ENCODE results near the gene FAM240B.

Gene FAM240B

GRCh38 chr9:38697776-38698300 is 22.1 kb downstream of the FAM240B start:
- no peak for DNase-seq

DNA sequence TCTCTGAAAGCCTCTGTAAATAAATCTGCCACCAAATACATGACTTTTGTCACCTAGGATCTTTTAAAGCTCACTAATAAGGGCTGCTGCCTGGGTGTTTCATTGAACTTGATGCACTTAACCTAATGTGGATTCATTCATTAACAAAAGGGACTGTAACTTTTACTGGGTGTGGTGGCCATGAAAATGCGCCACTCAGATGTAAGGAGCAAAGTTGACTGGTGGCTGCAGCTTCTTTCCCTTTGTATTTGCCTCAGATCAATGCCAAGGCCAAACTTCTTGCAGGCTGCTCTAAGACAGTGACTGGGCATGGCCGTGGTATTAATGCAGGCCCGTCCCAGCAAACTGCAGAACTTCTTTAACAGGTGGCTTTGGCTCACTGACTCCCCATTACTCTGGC is 22.9 kb downstream of the FAM240B start:
- DNase-seq, result no peak

DNA sequence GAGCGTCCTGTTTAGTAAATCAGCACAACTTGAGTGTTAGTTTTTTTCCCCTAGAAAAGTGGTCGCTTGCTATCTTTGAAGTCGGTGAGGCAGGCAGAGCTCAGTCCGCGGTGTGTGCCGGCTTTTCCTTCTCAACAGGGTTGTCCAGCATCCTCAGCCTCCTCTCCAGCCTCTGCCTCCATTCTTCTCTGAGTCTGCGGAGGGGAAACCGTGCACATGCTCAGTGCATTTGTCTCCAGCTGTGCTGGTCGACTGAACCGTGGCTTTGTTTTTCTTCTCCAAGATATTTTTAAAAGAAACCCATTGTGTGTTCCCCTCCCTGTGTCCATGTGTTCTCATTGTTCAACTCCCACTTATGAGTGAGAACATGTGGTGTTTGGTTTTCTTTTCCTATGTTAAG is 25.3 kb downstream of the FAM240B start:
- DNase-seq, result no peak

DNA sequence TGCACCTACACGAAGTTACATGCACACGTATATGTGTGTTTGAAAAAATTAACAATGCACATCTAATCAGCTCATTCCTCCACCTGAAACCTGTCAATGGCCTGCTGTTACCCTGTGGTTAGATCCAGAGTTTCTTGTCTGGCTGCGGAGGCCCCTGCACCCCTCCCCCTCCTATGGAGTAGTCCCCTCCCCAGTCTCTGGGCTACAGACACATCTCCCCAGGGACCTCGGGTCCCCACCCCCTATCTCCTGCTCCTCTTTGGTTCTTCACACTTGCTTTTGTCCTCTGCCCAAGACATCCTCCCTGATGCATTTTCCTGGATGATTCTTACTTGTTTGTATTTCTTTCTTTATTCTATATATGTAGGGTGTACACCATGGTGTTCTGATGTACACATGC is 27.2 kb downstream of the FAM240B start:
- DNase-seq, result no peak

GRCh38 chr9:38690574-38690973 is 29.4 kb downstream of the FAM240B start:
- DNase-seq, result no peak

GRCh38 chr9:38689678-38690077 is 30.3 kb downstream of the FAM240B start:
- no peak for DNase-seq

GRCh38 chr9:38687992-38688391 is 31.9 kb downstream of the FAM240B start:
- DNase-seq, result no peak

DNA sequence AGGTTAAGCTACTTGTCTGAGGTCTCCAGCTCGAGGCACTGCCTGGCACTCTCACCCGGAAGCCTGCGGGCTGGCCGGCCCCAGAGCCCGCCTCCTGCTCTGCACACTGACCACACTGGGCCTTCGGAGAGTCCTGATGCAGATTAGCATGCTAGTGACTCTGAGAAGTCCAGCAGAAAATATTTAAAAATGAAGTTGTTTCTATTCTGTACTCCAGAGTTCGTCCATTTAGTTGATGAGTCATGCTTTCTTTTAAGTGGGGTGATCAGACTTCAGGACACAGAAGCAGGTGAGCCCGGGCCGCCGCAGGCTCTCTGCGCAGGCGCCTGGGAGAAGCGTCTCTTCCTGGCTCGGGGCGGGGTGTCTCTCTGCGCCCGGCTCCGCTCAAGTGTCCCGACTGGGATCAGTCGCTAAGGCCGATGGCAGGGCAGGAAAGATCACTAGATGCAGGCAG is 32.5 kb downstream of the FAM240B start:
- peak; percentile 30 for DNase-seq

- DNase-seq, result no peak
Measured at GRCh38 chr9:38686933-38687332, 33.0 kb downstream of the FAM240B start.

DNA sequence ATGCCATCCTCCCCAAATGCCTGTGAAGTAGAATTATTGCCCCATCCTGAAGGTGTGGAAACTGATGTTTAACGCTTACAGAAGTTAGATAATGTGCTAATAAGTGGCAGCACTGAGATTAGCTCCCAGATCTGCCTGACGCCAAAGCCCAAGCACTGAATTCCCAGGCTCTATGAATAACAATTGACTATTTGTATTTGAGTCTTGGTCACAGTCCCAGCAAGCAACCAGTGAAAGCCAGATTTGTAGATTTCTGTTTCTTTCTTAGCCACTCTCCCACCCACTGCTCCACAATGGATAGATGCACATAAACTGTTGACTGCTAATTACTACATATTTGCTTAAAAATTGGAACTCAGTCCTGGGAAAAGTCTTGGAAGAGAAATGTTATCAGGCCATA is 34.4 kb downstream of the FAM240B start:
- DNase-seq, result no peak

GRCh38 chr9:38683336-38683735 is 36.6 kb downstream of the FAM240B start:
- no peak for DNase-seq

DNA sequence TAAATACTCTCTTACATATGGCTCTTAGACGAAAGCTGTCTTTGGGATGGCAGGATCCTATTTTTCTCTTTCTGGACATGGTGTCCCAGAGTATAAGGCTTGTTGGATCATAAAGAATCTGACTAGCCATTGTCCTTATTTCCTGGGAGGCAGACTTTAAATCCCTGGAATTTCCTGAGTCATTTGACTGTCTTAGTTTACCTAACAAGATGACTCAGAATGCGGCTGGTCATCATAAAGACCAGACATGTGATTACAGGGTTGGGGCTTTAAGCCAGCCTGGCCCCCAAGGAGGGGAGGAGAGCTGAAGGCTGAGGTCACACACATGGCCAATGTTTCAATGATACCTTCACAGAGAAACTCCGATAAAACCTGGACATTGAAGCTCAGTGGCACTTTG is 37.2 kb downstream of the FAM240B start:
- no peak for DNase-seq

DNA sequence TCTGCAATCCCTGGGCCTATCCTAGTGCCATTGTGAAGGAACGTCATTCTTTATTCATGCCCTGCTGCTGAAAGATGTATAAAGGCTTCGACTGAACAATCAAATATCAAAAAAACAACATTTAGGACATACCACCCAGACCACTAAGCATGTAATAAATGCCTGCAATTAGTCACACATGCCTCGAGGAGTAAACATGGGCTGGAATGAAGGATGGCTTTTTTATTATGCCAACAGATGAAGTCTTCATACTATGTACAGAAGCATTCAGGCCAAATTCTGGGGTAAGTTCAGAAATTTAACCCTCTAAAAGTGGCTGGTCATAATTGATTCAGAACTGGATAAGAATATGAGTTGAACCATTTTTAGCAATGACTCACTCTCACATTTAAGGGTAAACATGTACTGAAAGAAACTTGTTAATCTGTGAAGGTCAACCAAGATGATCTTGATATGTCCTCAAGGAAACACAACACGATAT is 38.1 kb downstream of the FAM240B start:
- DNase-seq, result peak; percentile 12

GRCh38 chr9:38680837-38681445 is 39.0 kb downstream of the FAM240B start:
- no peak for DNase-seq

DNA sequence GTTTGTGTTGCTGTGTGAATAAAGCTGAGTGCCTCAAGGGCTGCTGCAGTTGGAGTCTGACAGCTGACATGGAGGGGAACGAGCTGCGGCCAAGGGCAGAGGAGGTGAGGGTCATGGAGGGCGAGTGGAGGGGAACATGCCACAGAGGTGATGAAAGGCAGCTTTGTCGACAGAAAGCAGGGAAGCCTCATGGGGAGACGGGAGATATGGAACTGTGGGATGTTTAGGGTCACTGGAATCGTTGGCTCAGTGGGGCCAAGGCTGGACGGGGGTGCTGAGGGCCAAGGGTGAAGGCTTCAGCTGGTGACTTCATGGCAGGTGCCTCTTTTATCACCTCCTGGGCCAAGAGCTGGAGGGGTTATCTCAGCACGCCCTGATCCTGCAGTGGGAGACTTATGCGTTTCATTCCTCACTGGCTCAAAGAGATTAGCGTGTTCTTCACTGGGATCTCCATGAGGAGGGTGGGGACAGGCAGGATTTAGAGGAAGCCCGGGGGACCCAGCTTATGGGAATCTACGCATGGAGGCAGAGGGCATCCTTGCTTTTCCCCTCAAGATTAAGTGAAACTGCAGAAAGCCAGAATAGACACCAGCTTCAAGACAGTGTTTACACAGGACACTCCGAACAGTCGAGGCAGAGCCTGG is 42.2 kb downstream of the FAM240B start:
- no peak for DNase-seq

GRCh38 chr9:38675831-38676230 is 44.1 kb downstream of the FAM240B start:
- no peak for DNase-seq

GRCh38 chr9:38675211-38675610 is 44.7 kb downstream of the FAM240B start:
- no peak for DNase-seq

DNA sequence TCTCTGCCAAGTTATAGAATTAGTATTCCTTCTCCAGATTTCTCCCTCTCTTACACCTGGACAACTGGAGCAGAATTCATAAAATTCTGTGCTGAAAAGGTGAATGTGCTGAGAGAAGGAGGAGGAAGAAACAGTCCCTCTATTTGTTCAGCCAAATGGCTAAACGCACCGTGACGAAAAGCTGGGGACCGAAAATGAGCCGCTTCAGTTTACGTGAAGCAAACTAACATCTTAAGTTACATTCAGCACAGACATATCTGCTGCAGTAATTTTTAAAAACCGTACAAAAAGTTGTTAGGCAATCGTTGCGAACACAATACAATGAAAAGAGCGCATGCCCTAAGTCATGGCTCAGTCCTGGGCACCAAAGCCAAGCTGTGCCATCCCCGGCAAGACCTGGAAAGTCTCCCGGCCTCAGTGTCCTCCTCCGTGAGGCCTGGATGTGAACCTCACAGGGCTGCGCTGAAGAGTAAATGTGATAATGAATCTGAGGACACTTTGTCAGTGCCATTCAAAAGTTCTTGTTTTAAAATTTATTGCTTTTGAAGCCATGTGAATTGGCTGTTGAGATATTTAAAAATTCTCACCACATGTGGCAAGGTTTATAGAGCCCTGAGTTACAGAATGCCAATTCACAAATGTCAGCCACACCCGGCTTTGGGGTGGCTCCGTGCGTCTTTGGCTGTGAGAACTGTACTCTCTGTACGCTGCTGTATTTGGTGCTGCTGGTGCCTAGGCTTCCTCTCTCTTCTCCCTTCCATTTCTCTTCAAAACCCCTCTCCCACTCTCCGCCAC is 46.3 kb downstream of the FAM240B start:
- no peak for DNase-seq

GRCh38 chr9:38671748-38672147 is 48.2 kb downstream of the FAM240B start:
- no peak for DNase-seq

DNA sequence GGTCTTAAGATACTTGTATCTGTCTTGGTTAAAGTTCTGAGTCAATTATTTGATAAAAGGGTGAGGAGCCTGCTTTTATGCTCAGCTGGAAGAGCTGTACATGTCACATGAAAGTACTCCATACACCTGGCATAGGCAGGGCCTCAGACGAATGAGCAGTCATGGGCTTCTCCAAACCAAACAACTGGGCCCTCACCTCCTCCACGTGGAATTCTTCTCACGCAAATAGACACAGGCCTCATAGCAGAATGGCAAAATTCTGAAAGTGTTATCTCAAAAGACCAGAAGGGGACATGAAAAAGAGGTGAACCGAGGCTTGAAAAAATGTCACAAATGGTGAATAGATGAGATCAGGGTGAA is 48.6 kb downstream of the FAM240B start:
- DNase-seq, result no peak

GRCh38 chr9:38670542-38671371 is 49.2 kb downstream of the FAM240B start:
- no peak for DNase-seq

DNA sequence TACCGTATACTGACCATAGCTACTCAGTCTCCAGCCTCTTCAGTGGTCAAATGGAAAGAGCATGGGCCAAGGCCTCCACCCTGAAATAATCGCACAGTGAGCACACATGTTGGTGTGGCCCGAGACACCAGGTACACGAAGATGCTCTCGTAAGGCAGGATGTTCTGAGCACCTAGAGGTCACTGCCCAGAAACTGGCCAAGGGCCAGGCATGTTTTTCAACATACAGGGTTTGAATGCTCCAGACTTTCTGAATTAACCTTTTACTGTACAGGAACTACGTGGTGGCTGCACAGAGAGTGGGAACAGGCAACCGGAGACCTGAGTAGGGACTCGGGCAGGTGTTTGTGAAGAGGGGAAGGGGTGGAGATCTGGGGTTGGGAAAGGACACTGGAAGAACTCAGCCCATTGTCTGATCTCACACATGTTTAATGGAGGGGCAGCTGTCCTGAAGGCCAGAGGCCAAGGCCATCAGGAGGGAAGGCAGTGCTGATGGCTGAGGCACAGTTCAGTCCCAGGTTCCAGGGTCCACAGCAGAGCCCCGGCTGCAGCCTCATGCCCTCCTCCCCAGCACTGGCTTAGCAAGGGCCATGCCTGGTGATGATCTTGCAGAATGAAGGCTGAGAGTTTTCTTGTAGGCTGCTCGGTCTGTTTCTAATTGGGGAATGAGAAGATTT is 51.0 kb downstream of the FAM240B start:
- no peak for DNase-seq
